GM18498 (cell line): ENCODE results near the gene GNA12.

Experiments
- ATAC-seq: cut with Tn5 transposase; IDR thresholded peaks from one replicate; pipeline ENCODE4 v1.9.1; 2021; ENCODE audit warnings: mild to moderate bottlenecking, moderate library complexity; ENCODE audit not compliant: unreplicated experiment

Gene GNA12

DNA sequence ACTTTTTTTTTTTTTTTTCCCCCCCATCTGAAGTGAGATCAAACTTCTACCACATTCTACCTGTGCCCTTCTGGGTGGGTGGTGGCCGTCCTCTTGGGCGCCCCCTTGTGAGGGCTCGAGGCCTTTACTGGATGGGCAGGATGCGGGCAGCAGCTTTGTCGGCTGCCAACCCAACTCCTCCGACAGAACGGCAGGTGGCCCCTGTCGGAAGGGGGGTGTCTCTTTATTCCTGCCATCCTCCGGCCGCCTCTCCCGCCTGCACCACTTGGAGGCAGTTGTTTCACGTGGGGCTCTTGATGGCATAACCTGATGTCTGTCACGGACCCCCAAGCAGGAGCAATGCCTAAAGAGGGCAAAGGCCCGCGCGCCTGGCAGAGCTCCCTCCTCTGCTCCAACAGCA lies 125.1 kb downstream of the GNA12 start:
- ATAC-seq = no peak

DNA sequence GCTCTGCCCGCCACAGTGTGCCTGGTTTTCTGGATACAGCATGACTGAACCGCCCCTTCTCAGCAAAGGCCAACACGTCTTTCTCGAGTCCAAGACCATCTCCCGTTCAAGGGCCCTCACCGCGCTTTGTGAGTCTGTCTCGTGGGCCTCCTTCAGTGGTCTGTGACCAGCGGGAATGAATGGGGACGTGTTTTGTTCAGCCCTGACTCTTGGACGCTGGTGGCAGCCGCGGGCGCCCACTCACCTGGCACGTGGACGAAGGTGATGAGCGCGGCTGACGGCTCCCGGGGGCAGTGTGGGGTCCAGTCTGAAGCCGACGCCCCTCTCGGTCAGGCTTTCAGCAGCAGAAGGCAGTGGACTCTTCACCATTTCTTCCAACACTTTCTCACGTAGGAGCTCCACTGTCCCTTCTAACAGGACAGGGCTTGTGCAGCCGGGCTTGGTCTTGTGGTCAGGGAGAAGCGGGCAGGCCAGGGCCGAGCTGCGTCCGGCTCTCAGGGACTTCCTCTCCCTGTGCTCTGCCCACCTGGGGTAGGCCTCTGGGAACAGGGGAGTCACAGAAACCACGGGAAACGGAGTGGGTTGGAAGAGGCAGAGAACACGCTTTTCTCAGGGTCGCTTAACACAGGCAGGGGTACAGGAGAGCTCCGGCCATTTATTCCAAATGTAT lies 125.7 kb downstream of the GNA12 start:
- ATAC-seq = no peak

DNA sequence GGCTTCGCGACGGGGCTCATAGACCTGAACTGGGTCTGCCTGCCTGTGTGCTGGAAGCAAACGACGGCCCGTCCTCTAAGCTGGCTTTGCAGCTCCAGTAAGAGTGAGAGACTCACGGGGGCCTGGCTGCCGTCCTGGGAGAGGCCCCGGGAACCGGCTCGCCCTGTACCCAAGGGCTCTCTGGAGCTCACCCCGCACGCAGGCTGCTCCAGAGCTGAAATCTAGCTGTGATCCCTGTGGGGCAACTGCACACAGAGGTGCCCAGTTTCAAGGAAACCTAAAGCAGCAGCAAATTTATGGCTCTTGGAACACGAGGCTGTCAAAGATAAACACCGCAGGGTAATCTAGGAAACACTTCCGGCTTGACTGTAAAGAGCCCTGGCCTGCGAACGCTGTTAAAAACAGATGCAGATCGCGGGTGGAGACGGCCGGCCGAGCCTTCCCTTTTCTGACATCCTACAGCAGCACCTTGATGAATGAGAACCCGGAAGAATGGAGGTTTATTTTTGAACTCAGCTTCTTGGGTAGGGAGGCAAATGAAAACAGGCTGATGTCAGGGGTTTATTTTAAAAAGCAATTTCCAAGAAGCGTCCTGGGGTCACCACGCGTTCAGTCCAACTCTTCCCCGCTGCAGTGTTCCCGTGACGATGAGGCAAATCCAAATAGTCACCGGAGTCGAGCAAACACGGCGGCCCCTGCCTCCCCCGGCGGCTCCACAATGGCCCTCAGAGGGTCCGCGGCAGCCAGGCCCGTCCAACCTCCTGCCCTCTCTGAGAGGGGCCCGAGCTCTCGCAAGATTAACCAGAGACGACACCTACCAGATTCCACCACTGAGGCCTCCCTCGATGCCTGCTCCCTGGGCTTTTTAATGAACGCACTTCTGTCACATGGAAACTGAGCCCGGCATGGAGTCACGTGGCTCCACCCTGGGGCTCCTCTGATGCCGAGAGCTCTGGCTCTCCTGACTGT lies 126.5 kb downstream of the GNA12 start:
- ATAC-seq = no peak

DNA sequence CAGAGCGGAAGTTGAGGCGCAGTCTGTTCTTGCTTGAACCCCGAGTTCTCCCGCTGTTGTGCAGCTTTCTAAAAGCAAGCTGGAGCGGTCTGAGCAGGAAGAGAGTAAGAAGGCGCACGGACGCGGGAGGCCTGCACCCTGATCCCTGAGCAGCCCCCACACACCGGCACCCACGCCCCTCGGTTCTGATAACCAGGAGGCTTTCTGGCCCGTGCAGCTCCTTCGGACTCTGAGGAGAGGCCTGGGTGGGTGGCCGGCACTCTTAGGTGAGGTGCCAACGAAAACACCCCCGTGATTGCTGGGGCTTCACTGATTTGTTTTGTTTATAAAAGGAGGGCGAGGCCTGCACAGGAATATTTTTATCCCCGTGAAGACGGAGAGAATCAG lies 127.2 kb downstream of the GNA12 start:
- ATAC-seq = no peak

DNA sequence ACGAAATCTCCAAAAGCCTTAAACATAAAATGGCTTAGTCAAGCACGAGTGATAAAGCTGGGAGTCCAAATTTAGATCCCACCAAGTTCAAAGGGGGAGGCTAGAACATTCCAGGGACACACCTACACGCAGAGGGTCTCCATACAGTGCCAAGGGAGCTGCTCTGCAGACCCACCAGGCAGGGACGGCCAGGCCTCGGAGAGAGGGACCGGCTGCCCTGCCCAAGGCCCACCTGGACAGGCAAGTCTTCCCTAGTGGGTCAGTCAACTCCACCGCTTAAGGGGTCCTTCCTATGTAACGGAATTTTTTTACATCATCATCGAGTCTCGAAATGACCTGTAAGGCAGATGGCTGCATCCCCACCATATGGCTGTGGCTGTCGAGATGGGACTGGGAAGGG lies 127.6 kb downstream of the GNA12 start:
- ATAC-seq = no peak

DNA sequence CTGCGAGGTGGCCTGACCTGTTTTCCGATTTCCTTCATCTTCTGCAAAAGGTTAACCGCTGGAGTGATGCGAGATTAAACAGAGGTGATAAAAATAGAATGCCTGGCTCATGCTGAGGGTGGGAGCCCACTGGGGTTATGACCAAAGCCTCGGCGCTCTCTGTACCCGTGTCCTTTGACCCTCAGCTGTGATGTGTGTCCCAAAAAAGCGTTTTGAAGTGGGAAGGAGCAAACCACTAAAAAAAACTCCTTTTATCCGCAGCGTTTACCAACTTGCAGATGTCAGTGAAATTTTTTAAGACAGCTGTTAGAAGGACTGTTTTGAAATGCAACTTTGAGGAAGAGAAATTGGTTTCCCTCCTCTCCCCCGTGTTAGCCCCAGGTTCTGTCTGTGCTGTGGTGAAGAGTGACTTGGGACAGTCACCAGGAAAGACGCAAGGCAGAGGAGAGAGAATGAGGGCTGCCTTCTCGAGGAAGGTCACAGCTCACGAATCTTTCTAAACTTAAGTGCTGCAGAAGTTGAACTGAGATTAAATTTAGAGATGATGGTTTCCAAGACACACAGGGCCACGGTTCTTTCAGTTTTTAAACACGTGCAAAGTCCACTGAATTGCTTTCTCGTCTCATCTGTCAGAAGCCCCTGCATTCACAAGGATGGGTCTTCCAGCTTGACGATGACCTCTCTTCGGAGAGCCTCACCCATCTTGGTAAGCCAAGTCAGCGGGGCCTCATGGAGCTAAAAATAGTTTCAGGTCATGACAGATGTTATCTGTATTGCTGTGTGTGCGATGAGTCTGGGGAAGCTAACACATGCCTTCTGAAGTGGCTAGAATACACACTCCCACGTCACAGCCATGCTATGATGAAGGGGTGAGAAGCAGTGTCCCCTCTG lies 128.5 kb downstream of the GNA12 start:
- ATAC-seq = no peak

DNA sequence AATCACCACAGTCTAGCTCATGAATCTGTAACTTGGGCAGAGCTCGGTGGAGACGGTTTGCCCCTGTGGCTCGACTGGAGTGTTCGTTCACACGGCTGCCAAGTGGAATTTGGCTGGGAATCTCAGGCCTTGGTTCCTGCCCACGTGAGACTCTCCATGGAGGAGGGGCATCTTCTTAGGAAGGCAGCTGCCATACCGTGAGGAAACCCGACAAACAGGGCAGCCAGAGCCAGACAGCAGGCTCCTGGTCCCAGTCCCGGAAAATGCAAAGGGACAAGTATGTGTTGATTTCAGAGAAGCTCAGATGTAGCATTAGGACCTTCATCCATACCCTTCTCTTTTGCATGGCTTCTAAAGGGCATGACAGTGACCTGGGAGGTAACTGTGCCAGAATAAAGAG lies 129.5 kb downstream of the GNA12 start:
- ATAC-seq = no peak

DNA sequence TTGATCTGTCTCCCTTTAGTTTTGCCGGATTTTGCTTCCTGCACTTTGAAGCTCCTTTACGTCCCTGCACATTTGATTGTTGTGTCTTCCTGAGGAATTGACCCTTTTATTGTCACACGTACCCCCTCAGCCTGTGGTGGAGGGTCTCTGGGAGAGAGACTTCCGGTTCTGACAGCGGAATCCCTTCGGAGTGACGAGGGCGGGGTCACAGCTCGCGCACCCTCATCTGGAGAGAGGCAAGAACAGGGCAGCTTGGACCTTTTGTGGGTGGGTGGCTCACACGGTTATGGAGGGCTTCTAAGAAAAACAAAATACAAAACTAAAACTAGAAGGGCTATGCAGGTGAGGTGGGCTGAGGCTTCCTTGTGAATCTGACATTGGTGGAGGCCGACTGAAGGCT lies 130.1 kb downstream of the GNA12 start:
- ATAC-seq = no peak

DNA sequence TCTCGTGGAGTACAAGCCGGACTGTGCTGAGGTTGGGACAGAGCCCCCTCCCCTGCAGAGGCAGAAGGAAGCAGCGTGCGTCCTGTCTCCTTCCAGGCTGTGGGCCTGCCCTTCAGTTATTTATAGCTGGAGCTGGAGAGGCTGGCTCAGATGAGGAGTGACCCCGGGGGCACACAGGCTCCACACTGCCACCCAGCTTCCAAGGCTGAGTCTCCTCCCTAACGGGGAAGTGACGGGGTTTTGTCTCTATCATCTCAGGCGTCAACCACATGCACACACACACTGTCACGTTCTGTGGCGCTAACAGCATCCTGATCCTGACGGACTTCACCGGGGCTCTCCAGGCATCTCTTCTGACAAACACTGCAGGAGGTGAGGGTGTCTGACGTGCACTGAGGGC lies 130.7 kb downstream of the GNA12 start:
- no peak for ATAC-seq

DNA sequence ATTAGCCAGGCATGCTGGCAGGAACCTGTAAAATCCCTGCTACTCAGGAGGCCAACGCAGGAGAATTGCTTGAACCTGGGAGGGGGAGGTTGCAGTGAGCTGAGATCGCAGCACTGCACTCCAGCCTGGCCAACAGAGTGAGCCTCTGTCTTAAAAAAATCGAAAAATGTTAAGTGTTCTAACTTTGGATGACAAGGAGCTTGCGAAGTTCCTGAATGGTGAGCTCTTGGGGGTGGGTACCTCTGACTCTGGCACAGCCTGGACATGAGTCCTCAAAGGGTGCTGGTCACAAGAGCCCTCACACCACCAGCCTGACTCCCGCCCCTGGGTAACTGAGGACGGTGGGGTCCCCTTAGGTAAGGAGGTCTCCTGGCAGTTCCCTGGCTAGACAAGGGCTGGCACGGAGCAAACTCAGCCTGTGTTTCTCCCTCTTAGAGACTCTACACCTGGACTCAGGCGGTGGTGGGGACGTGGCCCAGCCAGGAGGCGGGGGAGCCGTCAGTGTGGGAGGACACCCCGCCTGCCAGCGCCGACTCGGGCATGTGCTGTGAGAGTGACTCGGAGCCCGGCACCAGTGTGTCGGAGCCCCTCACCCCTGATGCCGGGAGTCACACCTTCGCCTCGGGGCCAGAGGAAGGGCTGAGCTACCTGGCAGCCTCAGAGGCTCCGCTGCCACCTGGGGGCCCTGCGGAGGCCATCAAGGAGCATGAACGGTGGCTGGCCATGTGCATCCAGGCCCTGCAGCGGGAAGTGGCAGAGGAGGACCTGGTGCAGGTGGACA lies 132.0 kb downstream of the GNA12 start:
- ATAC-seq = no peak

DNA sequence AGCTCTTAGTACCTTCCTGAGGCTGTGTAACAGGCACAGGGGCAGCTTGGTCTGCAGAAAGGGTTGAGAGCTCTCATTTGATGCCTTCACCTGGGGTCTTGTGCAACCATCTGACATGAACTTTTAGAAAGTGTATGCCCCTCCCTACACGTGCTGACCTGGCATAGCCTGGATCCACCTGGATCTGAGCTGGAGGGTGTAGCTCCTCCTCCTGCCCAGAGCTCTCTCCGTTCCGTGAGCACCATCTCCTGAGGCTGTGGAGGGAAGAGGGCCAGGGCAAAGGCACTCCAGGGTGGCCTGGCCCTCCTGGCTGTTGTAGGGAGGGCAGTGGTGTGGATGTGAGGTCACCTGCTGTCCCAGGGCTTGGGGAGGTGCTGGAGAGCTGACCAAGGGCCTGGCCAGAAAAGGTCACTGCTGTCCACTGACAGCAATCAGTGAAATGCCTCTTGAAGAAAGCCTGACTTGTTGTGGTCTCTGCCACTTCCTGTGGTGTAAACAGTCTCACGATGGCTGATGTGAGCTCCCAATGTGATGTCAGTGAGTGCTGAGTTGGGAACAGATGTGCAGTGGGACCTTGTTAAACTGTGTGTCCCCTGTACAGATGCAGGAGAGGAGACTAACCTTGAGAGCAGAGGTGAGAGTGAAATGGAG lies 133.1 kb downstream of the GNA12 start:
- ATAC-seq = peak; percentile 35

DNA sequence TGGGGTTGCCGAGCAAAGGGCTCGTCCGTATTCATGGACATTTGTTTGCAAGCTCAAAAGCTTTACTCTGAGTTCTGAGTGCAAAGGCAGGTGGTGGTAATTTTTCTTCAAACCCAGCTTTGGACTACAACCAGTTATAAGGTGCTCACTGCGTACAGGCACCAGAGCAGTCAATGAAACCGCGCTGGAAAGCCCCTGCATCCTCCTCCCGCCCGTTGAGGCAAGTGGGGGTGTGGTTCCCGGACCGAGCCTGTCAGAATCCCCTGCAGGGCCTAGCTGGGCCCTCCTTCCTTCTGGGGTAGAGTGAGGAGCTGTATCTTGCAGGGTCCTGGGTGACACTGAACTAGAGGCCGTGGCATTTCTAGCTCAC lies 133.8 kb downstream of the GNA12 start:
- ATAC-seq = peak; percentile 35

DNA sequence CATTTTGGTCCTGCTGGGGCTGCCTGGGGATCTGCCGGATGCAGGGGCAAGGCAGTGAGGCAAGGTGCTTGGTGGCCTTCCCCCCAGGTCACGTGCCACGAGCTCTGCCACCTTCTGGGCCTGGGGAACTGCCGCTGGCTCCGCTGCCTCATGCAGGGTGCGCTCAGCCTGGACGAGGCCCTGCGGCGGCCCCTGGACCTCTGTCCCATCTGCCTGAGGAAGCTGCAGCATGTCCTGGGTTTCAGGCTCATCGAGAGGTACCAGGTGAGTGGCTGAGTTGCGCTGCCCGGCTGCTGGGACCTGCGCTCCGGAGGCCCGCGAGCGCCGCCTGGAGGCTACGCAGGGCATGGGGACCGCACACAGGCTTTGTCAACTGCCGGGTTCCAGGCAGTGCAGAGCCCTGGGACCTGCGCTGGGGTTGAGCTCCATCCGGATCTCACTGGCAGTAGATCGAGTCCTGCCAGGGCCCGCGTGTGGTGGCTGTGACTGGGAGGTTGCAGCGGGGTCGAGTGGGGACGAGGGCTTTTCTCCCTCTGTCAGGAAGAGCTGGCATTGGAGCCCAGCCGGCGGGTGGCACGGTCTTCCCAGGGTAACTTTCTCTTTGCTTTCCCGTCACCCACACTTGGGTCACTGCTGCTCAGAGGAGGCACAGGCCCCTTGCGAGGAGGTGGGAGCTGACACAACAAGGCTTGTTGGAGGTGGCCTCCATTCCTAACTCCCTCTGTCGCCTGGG lies 134.4 kb downstream of the GNA12 start:
- ATAC-seq = peak; percentile 79

DNA sequence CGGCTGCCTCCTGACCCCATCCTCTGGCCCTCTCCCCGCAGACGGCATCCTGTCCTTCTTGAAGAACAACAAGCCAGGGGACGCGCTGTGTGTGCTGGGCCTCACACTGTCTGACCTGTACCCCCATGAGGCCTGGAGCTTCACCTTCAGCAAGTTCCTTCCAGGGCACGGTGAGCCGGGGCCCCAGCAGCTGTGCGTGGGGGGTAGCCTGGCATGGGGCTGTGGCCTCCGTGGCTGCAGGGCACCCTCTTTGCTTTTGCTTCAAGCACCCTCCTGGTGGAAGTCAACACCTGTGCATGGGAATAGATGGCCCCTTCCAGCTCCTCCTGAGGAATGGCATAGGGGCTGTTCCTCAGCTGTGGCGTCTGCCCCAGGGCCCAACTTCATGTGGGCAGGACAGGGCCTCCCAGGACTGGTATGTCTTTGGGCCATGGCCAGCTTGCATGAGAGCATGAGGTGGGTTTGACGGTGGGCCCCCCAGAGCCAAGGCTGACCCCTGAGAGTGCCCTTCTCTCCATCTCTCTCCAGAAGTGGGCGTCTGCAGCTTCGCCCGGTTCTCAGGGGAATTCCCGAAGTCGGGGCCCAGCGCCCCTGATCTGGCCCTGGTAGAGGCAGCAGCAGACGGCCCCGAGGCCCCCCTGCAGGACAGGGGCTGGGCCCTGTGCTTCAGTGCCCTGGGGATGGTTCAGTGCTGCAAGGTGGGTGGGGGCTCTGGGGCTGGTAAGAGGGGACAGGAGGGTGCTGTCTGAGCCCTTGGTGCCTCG lies 135.4 kb downstream of the GNA12 start:
- no peak for ATAC-seq

DNA sequence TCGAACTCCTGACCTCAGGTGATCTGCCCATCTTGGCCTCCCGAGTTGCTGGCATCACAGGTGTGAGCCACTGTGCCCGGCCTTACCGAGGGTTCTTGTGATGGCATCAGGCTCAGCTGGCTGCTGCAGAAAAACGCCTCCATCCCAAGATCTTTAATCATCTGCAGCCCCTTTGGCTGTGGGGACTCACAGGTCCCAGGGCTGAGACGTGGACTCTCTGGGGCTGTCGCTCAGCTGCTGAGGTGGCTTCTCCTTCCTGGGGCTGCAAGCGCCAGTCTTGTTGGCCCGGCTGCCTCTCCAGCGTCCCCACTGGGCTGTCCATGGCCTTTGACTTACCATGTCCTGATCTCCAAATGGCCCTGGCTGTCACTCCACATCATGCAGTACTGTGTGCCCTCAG lies 136.1 kb downstream of the GNA12 start:
- ATAC-seq = no peak

DNA sequence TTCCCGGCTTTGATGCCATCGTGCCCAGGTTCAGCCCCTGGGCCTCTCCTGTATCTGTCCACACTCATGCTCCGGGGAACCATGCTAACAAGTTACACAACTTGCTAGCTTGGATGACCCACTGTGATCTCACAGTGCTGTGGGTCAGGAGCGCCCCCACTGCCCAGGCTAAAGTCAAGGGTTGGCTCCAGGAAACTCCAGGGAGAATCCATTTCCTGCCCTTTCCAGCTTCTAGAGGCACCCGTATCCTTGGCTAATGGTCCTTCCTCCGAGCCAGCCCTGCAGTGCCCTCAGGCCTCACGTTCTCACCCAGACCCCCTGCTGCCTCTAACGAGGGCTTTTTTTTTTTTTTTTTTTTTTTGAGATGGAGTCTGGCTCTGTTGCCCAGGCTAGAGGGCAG lies 136.6 kb downstream of the GNA12 start:
- ATAC-seq = no peak

DNA sequence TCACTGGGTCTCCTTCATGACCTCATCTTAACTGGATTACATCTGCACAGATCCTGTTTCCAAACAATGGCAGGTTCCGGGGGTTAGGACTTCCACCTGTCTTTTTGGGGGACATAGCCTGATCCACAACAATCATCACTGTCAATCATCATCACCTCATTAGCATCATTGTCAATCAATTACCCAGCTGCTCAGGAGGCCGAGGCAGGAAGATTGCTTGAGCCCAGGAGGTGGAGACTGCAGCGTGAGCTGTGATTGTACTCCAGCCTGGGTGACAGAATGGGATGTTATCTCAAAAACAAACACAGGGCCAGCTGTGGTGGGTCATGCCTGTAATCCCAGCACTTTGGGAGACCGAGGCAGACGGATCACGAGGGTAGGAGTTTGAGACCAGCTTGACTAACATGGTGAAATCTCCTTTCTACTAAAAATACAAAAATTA lies 137.4 kb downstream of the GNA12 start:
- ATAC-seq = no peak

DNA sequence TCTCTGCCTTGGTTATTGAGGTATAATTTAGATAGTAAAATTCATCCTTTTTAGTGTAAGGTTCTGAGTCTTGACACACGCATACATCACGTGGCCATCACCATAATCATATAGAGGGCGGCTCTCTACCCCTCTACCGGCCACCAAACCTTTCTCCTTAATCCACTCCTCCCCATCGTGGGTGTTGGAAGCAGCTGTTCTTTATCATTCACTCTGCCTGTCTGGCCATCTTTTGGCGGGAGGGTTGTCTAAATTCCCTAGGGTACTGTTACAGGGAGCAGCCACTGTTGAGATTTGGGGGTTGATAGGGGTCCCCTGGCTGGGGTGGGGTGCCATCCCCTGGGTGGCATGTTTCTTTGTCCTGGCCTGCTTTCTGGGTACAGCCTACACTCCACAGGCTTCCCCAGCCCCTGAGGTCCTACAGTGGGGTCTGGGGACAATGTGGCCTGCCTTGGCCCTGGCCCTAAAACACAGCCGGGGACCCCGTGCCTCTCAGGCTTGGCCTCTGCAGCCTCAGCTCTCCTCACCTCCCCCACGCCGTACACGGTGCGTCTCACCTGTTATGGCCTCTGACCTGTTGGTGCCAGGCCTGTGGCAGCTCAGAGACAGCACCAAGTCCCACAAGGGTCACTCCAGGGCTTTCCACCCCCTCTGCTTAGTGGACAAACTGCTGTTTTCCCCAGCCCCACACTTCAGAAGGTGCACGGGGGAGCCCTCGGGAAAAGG lies 138.6 kb downstream of the GNA12 start:
- no peak for ATAC-seq
